Endothelial cell (in vitro differentiated cells): Measurements from ENCODE around the gene NEO1. TPM values are rescaled to one million over a fixed set of nuclear protein-coding genes. Genes with fewer than 3 reads are reported as not detected.

ENCODE experiments used
- DNase-seq: peaks from one replicate; pipeline ENCODE4 v3.0.0; 2021; ENCODE audit warnings: low spot score
- H3K27ac Mint-ChIP-seq: one replicate; pipeline ENCODE4 v1.8.0; 2021; ENCODE audit warnings: mixed read lengths, inconsistent platforms; ENCODE audit not compliant: unreplicated experiment
- H3K27me3 Mint-ChIP-seq: one replicate; pipeline ENCODE4 v1.8.0; 2021; ENCODE audit warnings: mild to moderate bottlenecking, moderate library complexity, mixed read lengths, inconsistent platforms; ENCODE audit not compliant: unreplicated experiment
- H3K36me3 Mint-ChIP-seq: one replicate; pipeline ENCODE4 v1.8.0; 2021; ENCODE audit warnings: mild to moderate bottlenecking, low read depth, mixed read lengths, inconsistent platforms; ENCODE audit not compliant: unreplicated experiment
- H3K4me1 Mint-ChIP-seq: one replicate; pipeline ENCODE4 v1.8.0; 2021; ENCODE audit warnings: mild to moderate bottlenecking, mixed read lengths, inconsistent platforms; ENCODE audit not compliant: unreplicated experiment
- H3K4me3 Mint-ChIP-seq: one replicate; pipeline ENCODE4 v1.8.0; 2021; ENCODE audit warnings: mild to moderate bottlenecking, mixed read lengths, inconsistent platforms; ENCODE audit not compliant: unreplicated experiment
- H3K9me3 Mint-ChIP-seq: one replicate; pipeline ENCODE4 v1.8.0; 2021; ENCODE audit warnings: mixed read lengths, inconsistent platforms; ENCODE audit not compliant: unreplicated experiment
- total RNA-seq: library from RNA; stranded (reverse); fragmentation: NEBNext Ultra II Directional; extraction: Animal tissue kit (Norgen Biotek cat#: 25700); gene quantifications from one replicate; pipeline ENCODE4 v1.2.1, GENCODE V29; 2021; ENCODE audit not compliant: unreplicated experiment
- TF ChIP-seq, protein P1 (sequence below): fragments of 200-600 bp; sonication (generic); IDR thresholded peaks from one replicate; pipeline ENCODE4 v1.5.0; 2021; ENCODE audit warnings: antibody characterized with exemption; ENCODE audit not compliant: unreplicated experiment

The NEO1 gene
- total RNA-seq, 1 donor from 2014 or later: 140 TPM

DNA sequence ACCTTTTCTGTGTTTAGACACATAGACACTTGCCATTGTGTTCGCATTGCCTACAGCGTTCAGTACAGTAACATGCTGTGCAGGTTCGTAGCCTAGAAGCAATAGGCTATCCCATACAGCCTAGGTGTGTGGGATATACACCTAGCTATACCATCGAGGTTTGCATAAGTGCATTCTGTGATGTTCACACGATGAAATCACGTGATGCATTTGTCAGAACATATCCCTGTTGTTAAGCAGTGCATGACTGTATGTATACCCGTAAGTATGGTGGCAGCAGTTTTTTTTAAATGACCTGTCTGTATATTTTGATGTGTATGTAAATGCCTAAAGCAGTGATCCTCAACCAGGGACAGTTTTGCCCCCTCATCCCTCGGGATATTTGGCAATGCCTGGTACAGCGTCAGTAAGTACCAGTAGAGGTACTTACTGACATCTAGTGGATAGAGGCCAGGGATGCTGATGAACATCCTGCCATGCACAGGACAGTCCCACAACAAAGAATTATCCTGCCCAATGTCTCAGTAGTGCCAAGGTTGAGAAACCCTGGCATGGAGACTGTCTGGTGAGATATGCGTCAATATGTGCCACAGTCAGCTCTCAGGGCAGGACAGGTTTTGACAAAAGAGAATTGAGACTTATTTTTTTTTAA is 187.4 kb downstream of the NEO1 start:
- Mint-ChIP-seq H3K36me3 (peaks cover 12% of the 10 kb centered on the region), H3K9me3 (no peaks in the 10 kb centered on the region), H3K4me1 (peaks cover 4% of the 10 kb centered on the region), H3K27me3 (no peaks in the 10 kb centered on the region), H3K27ac (no peak overlapping the region), H3K4me3 (no peak overlapping the region)
- TF ChIP-seq, protein P1, sequence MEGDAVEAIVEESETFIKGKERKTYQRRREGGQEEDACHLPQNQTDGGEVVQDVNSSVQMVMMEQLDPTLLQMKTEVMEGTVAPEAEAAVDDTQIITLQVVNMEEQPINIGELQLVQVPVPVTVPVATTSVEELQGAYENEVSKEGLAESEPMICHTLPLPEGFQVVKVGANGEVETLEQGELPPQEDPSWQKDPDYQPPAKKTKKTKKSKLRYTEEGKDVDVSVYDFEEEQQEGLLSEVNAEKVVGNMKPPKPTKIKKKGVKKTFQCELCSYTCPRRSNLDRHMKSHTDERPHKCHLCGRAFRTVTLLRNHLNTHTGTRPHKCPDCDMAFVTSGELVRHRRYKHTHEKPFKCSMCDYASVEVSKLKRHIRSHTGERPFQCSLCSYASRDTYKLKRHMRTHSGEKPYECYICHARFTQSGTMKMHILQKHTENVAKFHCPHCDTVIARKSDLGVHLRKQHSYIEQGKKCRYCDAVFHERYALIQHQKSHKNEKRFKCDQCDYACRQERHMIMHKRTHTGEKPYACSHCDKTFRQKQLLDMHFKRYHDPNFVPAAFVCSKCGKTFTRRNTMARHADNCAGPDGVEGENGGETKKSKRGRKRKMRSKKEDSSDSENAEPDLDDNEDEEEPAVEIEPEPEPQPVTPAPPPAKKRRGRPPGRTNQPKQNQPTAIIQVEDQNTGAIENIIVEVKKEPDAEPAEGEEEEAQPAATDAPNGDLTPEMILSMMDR: no peak
- no peak for DNase-seq

DNA sequence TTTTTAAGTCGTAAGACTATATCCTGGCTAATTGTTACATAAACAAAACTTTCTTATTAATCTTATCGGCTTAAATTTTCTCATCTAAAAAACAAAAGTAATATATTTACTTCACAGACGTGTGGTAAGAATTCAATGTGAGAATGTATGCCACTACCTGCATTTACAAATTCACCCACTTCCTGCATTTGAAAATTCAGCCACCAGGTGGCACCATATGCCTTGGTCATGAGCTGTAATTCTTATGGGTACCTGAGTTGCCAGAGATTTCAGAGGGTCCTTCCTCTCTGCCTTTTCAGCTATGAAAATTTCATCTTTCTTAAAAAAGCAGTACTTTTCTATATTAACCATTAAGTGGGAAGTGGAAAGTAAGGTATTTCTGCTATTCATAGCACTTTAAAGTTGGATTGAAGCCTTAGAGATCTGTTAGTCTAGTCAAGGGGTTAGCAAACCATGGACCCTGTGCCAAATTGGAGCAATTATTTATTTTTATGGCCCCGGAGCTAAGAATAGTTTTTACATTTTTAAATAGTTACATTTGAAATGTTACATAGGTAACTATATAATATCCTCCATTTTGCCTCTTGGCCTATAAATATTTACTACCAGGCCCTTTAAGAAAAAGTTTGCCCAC is 188.7 kb downstream of the NEO1 start:
- Mint-ChIP-seq H3K4me3 (no peak overlapping the region), H3K4me1 (peaks cover 4% of the 10 kb centered on the region), H3K9me3 (no peaks in the 10 kb centered on the region), H3K27me3 (no peaks in the 10 kb centered on the region), H3K36me3 (peaks cover 11% of the 10 kb centered on the region), H3K27ac (no peak overlapping the region)
- peak; percentile 79 for DNase-seq
- TF ChIP-seq, protein P1: peak; percentile 94

DNA sequence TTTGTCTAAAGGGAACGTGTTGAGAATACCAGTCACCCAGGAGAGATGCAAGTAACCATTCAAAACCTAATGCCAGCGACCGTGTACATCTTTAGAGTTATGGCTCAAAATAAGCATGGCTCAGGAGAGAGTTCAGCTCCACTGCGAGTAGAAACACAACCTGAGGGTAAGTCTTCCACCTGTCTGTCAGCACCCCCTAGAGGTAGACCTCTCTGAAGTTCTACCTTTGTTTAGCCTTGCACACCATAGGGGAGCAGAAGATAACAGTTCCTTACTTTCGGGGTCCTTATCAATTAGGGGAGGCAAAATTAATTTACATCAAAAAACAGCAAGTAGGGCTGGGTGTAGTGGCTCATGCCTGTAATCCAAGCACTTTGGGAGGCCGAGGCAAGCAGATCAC is 192.1 kb downstream of the NEO1 start:
- Mint-ChIP-seq H3K9me3 (no peaks in the 10 kb centered on the region), H3K4me1 (peaks cover 4% of the 10 kb centered on the region), H3K27ac (no peak overlapping the region), H3K4me3 (no peak overlapping the region), H3K36me3 (no peaks in the 10 kb centered on the region), H3K27me3 (peaks cover 2% of the 10 kb centered on the region)
- TF ChIP-seq, protein P1: no peak
- DNase-seq: no peak

DNA sequence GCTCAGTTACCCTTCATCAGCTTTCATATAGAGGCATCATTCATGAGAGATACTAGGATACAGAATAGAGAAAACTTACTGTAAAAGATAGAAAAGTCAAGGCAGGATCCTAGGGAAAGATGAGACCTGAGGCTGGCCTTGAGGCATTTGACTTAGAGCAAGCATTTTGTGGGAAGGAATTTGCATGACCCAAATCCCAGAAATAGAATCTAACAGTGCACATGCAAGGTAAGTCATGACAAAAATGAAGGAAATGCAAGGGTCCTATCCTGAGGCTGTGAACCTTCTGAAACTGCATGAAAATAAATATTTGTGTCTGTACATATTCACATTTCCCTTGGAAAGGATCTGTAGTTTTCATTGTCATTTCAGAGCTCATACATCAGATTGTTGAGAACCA is 194.2 kb downstream of the NEO1 start:
- TF ChIP-seq, protein P1: no peak

DNA sequence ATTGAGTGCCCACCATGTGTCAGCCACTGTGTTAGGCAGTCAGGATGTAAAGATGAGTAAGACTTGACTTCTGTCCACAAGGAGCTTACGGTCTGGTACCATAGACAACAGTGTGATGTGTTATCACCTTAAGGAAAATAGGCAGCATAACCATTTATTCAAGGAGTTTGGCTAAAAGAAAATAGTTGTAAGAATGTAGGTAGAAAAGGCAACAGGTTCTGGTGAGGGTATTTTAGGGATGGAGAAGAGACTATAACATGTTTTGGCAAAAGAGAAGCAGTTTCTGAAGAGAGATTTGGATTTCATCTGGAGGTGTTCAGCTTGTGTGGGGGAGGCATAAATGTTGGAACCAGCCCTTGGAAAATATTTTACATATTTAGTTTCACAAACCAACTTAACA is 194.6 kb downstream of the NEO1 start:
- Mint-ChIP-seq H3K36me3 (no peaks in the 10 kb centered on the region), H3K27ac (no peak overlapping the region), H3K4me3 (no peak overlapping the region), H3K4me1 (peaks cover 4% of the 10 kb centered on the region), H3K27me3 (peaks cover 2% of the 10 kb centered on the region), H3K9me3 (no peaks in the 10 kb centered on the region)
- DNase-seq: no peak
- TF ChIP-seq, protein P1: no peak

More for the DNA sequence above, 194.2 kb downstream of the NEO1 start:
- peaks cover 4% of the 10 kb centered on the region for H3K4me1 Mint-ChIP-seq
- H3K27ac Mint-ChIP-seq: no peak overlapping the region
- H3K27me3 Mint-ChIP-seq: peaks cover 2% of the 10 kb centered on the region
- H3K9me3 Mint-ChIP-seq: no peaks in the 10 kb centered on the region
- no peaks in the 10 kb centered on the region for H3K36me3 Mint-ChIP-seq
- no peak overlapping the region for H3K4me3 Mint-ChIP-seq
- no peak for DNase-seq
